WI38 (cell line): Measurements from ENCODE around the gene ALPL.

Experiments
- H3K4me3 ChIP-seq: 2 replicates; pipeline ENCODE4 v1.5.1; 2011; ENCODE audit warnings: low read depth, mild to moderate bottlenecking, control low read depth, low read length
- CTCF ChIP-seq: IDR thresholded peaks from 2 replicates; pipeline ENCODE4 v1.5.1; 2012; ENCODE audit warnings: low read depth, mild to moderate bottlenecking, control low read depth, low read length

The ALPL gene

GRCh38 chr1:21592086-21592865, 83.1 kb downstream of the ALPL start:
- TF ChIP-seq CTCF, result no peak
- no peak overlapping the region for H3K4me3 ChIP-seq

- TF ChIP-seq CTCF, result no peak
- H3K4me3 ChIP-seq, result no peak overlapping the region
Observed at GRCh38 chr1:21593231-21593630, 84.0 kb downstream of the ALPL start.

GRCh38 chr1:21594501-21594900, 85.3 kb downstream of the ALPL start:
- TF ChIP-seq CTCF, result no peak

GRCh38 chr1:21594935-21595897, 86.0 kb downstream of the ALPL start:
- TF ChIP-seq CTCF, result peak; percentile 88
- H3K4me3 ChIP-seq, result no peak overlapping the region

More at GRCh38 chr1:21594501-21594900, 85.3 kb downstream of the ALPL start:
- H3K4me3 ChIP-seq, result no peak overlapping the region

GRCh38 chr1:21596174-21596573, 87.0 kb downstream of the ALPL start:
- H3K4me3 ChIP-seq, result no peak overlapping the region
- no peak for TF ChIP-seq CTCF

- no peak for TF ChIP-seq CTCF
- no peak overlapping the region for H3K4me3 ChIP-seq
Observed at GRCh38 chr1:21596628-21597027, 87.4 kb downstream of the ALPL start.

GRCh38 chr1:21597753-21598152, 88.5 kb downstream of the ALPL start:
- no peak overlapping the region for H3K4me3 ChIP-seq
- no peak for TF ChIP-seq CTCF
